ENCODE results near the gene UGT1A10. TPM values are rescaled to one million over a fixed set of nuclear protein-coding genes. Genes with fewer than 3 reads are reported as not detected.

Gene UGT1A10
- total RNA-seq, 4 donors from 2014 or later, result not detected

- 89 to 95% methylated on average over 6 of the region's 6 CpGs for WGBS, 2 donors
- no peak within 1 kb of the TSS for H3K4me3 ChIP-seq
- no peaks in the 10 kb centered on the region for H3K36me3 ChIP-seq
- no peaks in the 10 kb centered on the region for H3K27me3 ChIP-seq
- no peak within 1 kb of the TSS for H3K27ac ChIP-seq
- no peaks in the 10 kb centered on the region for H3K4me1 ChIP-seq
- TF ChIP-seq, protein P1, sequence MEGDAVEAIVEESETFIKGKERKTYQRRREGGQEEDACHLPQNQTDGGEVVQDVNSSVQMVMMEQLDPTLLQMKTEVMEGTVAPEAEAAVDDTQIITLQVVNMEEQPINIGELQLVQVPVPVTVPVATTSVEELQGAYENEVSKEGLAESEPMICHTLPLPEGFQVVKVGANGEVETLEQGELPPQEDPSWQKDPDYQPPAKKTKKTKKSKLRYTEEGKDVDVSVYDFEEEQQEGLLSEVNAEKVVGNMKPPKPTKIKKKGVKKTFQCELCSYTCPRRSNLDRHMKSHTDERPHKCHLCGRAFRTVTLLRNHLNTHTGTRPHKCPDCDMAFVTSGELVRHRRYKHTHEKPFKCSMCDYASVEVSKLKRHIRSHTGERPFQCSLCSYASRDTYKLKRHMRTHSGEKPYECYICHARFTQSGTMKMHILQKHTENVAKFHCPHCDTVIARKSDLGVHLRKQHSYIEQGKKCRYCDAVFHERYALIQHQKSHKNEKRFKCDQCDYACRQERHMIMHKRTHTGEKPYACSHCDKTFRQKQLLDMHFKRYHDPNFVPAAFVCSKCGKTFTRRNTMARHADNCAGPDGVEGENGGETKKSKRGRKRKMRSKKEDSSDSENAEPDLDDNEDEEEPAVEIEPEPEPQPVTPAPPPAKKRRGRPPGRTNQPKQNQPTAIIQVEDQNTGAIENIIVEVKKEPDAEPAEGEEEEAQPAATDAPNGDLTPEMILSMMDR (IDR thresholded peaks at IDR 0.05), result no peak
- no peak for TF ChIP-seq POLR2A (IDR thresholded peaks at IDR 0.05)
- no peak for TF ChIP-seq EP300 (IDR thresholded peaks at IDR 0.05)
- no peak for DNase-seq (ENCODE audit: low spot score in 2 of 2)
- no peaks in the 10 kb centered on the region for H3K9me3 ChIP-seq
Observed at GRCh38 chr2:233760043-233760442, 123.8 kb downstream of the UGT1A10 start, which contains the start of gene UGT1A1. UGT1A1 (plus strand) TSS chr2:233760270; CDS start chr2:233760288, 18 bp downstream.

DNA sequence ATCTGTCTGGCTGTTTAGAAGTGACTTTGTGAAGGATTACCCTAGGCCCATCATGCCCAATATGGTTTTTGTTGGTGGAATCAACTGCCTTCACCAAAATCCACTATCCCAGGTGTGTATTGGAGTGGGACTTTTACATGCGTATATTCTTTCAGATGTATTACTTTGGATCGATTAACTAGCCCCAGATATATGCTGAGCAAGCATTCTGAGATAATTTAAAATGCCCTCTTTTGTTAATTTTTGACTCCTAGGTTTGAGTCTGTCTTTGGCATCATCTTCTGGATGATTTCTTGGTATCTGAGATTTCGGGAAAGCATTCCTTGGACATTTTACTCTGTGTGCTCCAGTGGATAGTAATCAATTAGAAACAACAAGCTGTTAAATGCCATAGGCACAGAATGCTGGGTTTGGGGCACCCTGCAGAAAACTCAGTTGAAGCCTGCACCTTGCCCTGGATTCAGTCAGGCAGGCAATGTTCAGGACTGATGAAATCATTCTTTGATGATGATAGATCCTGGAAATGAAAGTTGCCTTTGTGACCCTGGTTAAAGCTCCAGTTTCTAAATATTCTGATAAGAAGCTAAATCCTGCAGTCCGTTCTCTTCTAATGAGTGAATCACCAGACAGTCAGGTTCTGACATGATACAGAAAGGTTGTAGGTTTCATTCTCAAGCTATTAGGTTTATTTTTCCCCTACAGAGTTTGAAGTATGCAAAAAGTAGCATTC lies 125.0 kb downstream of the UGT1A10 start:
- WGBS, 2 donors, result 82 to 90% methylated on average over 4 of the region's 4 CpGs
- H3K9me3 ChIP-seq, result no peaks in the 10 kb centered on the region
- TF ChIP-seq EP300 (IDR thresholded peaks at IDR 0.05) (no peak), POLR2A (IDR thresholded peaks at IDR 0.05) (no peak)
- TF ChIP-seq, protein P1 (IDR thresholded peaks at IDR 0.05), result no peak

DNA sequence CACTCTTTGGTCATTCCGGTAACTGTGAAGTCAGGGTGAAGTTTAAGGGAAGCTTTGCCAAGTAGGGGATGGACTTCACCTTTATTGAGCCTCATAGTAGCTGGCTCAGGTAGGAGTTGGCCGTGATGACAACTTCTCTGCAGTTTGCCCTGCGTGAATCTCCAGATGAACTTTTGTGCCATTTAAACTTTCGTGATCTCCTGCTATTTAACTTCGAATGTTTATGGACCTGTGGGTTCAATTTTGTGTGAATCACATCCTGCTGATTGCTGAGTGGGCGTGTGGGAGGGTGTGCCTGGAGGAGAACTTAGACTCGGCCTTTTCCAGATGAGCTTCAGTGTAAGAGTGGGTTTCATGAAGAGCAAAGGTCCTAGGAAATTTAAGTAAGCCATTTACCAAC lies 128.0 kb downstream of the UGT1A10 start:
- H3K4me1 ChIP-seq, result no peaks in the 10 kb centered on the region
- no peaks in the 10 kb centered on the region for H3K36me3 ChIP-seq
- H3K9me3 ChIP-seq, result no peaks in the 10 kb centered on the region
- no peak for TF ChIP-seq EP300 (IDR thresholded peaks at IDR 0.05)
- no peak for TF ChIP-seq POLR2A (IDR thresholded peaks at IDR 0.05)
- TF ChIP-seq, protein P1 (IDR thresholded peaks at IDR 0.05), result no peak
- no peak overlapping the region for H3K4me3 ChIP-seq
- 44 to 58% methylated on average over 7 of the region's 7 CpGs for WGBS, 2 donors
- no peak for DNase-seq (ENCODE audit: low spot score in 2 of 2)
- no peak overlapping the region for H3K27ac ChIP-seq
- H3K27me3 ChIP-seq, result no peaks in the 10 kb centered on the region

More for the DNA sequence above, 125.0 kb downstream of the UGT1A10 start:
- no peaks in the 10 kb centered on the region for H3K4me1 ChIP-seq
- no peaks in the 10 kb centered on the region for H3K36me3 ChIP-seq
- H3K27me3 ChIP-seq, result no peaks in the 10 kb centered on the region
- no peak for DNase-seq (ENCODE audit: low spot score in 2 of 2)
- no peak overlapping the region for H3K27ac ChIP-seq
- no peak overlapping the region for H3K4me3 ChIP-seq

- TF ChIP-seq POLR2A (IDR thresholded peaks at IDR 0.05), result no peak
- no peak for TF ChIP-seq EP300 (IDR thresholded peaks at IDR 0.05)
- TF ChIP-seq, protein P1 (IDR thresholded peaks at IDR 0.05), result no peak
- Histone ChIP-seq H3K4me3 (no peak overlapping the region), H3K27ac (no peak overlapping the region)
Observed at GRCh38 chr2:233764761-233765160, 128.5 kb downstream of the UGT1A10 start.

DNA sequence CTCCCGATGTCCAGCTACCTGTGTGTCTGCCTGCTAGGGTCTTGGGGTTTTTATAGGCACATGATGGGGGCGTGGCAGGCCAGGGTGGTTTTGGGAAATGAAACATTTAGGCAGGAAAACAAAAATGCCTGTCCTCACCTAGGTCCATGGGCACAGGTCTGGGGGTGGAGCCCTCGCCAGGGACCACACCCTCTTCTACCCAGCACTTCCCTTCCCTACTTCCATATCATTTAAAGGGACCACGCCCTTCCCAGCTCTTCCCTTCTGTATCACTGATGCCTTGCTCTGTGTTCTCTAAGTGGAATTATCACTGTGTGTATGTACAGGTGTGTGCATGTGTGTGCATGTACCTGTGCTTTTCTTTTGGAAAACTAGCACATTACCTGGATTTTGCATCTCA lies 130.2 kb downstream of the UGT1A10 start:
- Histone ChIP-seq H3K36me3 (no peaks in the 10 kb centered on the region), H3K9me3 (no peaks in the 10 kb centered on the region), H3K4me3 (no peak overlapping the region), H3K4me1 (no peaks in the 10 kb centered on the region), H3K27me3 (no peaks in the 10 kb centered on the region), H3K27ac (no peak overlapping the region)
- WGBS, 2 donors, result 80 to 84% methylated on average over 4 of the region's 4 CpGs
- TF ChIP-seq, protein P1 (IDR thresholded peaks at IDR 0.05), result no peak
- TF ChIP-seq POLR2A (IDR thresholded peaks at IDR 0.05) (no peak), EP300 (IDR thresholded peaks at IDR 0.05) (no peak)
- no peak for DNase-seq (ENCODE audit: low spot score in 2 of 2)

More at GRCh38 chr2:233764761-233765160, 128.5 kb downstream of the UGT1A10 start:
- H3K36me3 ChIP-seq, result no peaks in the 10 kb centered on the region
- 43 to 64% methylated on average over 3 of the region's 3 CpGs for WGBS, 2 donors
- H3K27me3 ChIP-seq, result no peaks in the 10 kb centered on the region
- no peak for DNase-seq (ENCODE audit: low spot score in 2 of 2)
- H3K4me1 ChIP-seq, result no peaks in the 10 kb centered on the region
- H3K9me3 ChIP-seq, result no peaks in the 10 kb centered on the region

Measured in tibial nerve (tissue), 4 donors.